ENCODE data around the gene FNBP1. TPM values are rescaled to one million over a fixed set of nuclear protein-coding genes. Genes with fewer than 3 reads are reported as not detected.
"Not testable (repeated sequence)": the region's sequence is repeated elsewhere in the genome, so short reads cannot be mapped to it uniquely, and the experiment has no call there.

The FNBP1 gene
- total and polyA plus RNA-seq, 7 experiments from 2014 or later, result 138 to 207 (median 166) TPM

GRCh38 chr9:130017510-130017909 lies 25.5 kb downstream of the FNBP1 start:
- Mint-ChIP-seq H3K4me3 (peak overlapping the region in 1 of 10 donors; percentile 13), H3K36me3 (peaks cover 0 to 36% (median 21%) of the 10 kb centered on the region in 5 donors), H3K27ac (peak overlapping the region in 8 of 9 donors; percentile 55 to 86 (median 72)), H3K4me1 (peaks cover 18 to 77% (median 65%) of the 10 kb centered on the region in 7 donors)
- ChIA-PET CTCF (interaction anchor here (0.6 to 0.7 kb wide), 2 partner anchors 44 to 73 kb away, joined by 3 read pairs; no protein-coding TSS in a partner anchor), POLR2A (interaction anchor here (1.3 kb wide), 1 partner anchor 54 kb away, joined by 5 read pairs; no protein-coding TSS in a partner anchor)
- H3K27me3 ChIP-seq (ENCODE audit: control insufficient read depth in 2 of 2, insufficient read depth in 2 of 2, low read length in 2 of 2); H3K27me3 Mint-ChIP-seq; intact Hi-C loops (cut with micrococcal nuclease); ATAC-seq; H3K27ac ChIP-seq (ENCODE audit: low read depth, low read length); H3K9me3 Mint-ChIP-seq; DNase-seq; H3K4me3 ChIP-seq (ENCODE audit: low read length); H3K36me3 ChIP-seq (ENCODE audit: control insufficient read depth in 2 of 3, insufficient read depth in 3 of 3, low read length in 3 of 3); H3K9me3 ChIP-seq (ENCODE audit: control insufficient read depth in 2 of 3, low read length in 3 of 3): not testable (repeated sequence)
- peaks cover 12 to 37% of the 10 kb centered on the region in 2 donors for H3K4me1 ChIP-seq (ENCODE audit: control insufficient read depth in 2 of 2, insufficient read depth in 2 of 2, low read length in 2 of 2)

GRCh38 chr9:130017076-130017475 lies 25.9 kb downstream of the FNBP1 start:
- peaks cover 0 to 36% (median 23%) of the 10 kb centered on the region in 5 donors for H3K36me3 Mint-ChIP-seq
- H3K9me3 Mint-ChIP-seq, result peaks cover 0 to 8% (median 2%) of the 10 kb centered on the region in 11 donors
- Histone ChIP-seq H3K9me3 (ENCODE audit: control insufficient read depth in 2 of 3, low read length in 3 of 3) (peaks cover 0 to 7% (median 0%) of the 10 kb centered on the region in 3 experiments), H3K36me3 (ENCODE audit: control insufficient read depth in 2 of 3, insufficient read depth in 3 of 3, low read length in 3 of 3) (peaks cover 0 to 10% (median 0%) of the 10 kb centered on the region in 3 experiments), H3K4me1 (ENCODE audit: control insufficient read depth in 2 of 2, insufficient read depth in 2 of 2, low read length in 2 of 2) (peaks cover 13 to 36% of the 10 kb centered on the region in 2 donors), H3K27me3 (ENCODE audit: control insufficient read depth in 2 of 2, insufficient read depth in 2 of 2, low read length in 2 of 2) (no peaks in the 10 kb centered on the region), H3K27ac (ENCODE audit: low read depth, low read length) (no peak overlapping the region), H3K4me3 (ENCODE audit: low read length) (no peak overlapping the region)
- peak overlapping the region; percentile 55 to 89 (median 78) for H3K27ac Mint-ChIP-seq
- peak overlapping the region in 4 of 10 donors; percentile 1 to 31 (median 16) for H3K4me3 Mint-ChIP-seq
- H3K27me3 Mint-ChIP-seq, result no peaks in the 10 kb centered on the region
- intact Hi-C loops (cut with micrococcal nuclease), result no loop called here
- ChIA-PET CTCF (interaction anchor here (0.7 kb wide), 1 partner anchor 72 kb away, joined by 3 read pairs; no protein-coding TSS in a partner anchor), POLR2A (interaction anchor here (0.9 to 1.3 kb wide), 2 partner anchors 53 to 55 kb away, joined by 3 to 5 read pairs; no protein-coding TSS in a partner anchor)
- DNase-seq, result no peak
- ATAC-seq, result no peak
- peaks cover 16 to 78% (median 65%) of the 10 kb centered on the region in 7 donors for H3K4me1 Mint-ChIP-seq

GRCh38 chr9:130015353-130016019 lies 27.5 kb downstream of the FNBP1 start:
- POLR2A ChIA-PET, result no interaction called here
- Histone ChIP-seq H3K4me3 (ENCODE audit: low read length) (no peak overlapping the region), H3K27ac (ENCODE audit: low read depth, low read length) (no peak overlapping the region), H3K4me1 (ENCODE audit: control insufficient read depth in 2 of 2, insufficient read depth in 2 of 2, low read length in 2 of 2) (peaks cover 12 to 26% of the 10 kb centered on the region in 2 donors), H3K27me3 (ENCODE audit: control insufficient read depth in 2 of 2, insufficient read depth in 2 of 2, low read length in 2 of 2) (no peaks in the 10 kb centered on the region), H3K9me3 (ENCODE audit: control insufficient read depth in 2 of 3, low read length in 3 of 3) (peaks cover 0 to 7% (median 0%) of the 10 kb centered on the region in 3 experiments), H3K36me3 (ENCODE audit: control insufficient read depth in 2 of 3, insufficient read depth in 3 of 3, low read length in 3 of 3) (peaks cover 0 to 10% (median 0%) of the 10 kb centered on the region in 3 experiments)
- intact Hi-C loops (cut with micrococcal nuclease), result no loop called here
- DNase-seq (no peak), ATAC-seq (no peak)
- H3K9me3 Mint-ChIP-seq, result peaks cover 0 to 8% (median 2%) of the 10 kb centered on the region in 11 donors
- peaks cover 4 to 46% (median 24%) of the 10 kb centered on the region in 5 donors for H3K36me3 Mint-ChIP-seq
- peaks cover 24 to 77% (median 66%) of the 10 kb centered on the region in 7 donors for H3K4me1 Mint-ChIP-seq
- H3K4me3 Mint-ChIP-seq, result no peak overlapping the region
- CTCF ChIA-PET, result no interaction called here
- H3K27ac Mint-ChIP-seq, result peak overlapping the region in 4 of 9 donors; percentile 20 to 86 (median 42)
- no peaks in the 10 kb centered on the region for H3K27me3 Mint-ChIP-seq

- Mint-ChIP-seq H3K36me3 (peaks cover 4 to 46% (median 24%) of the 10 kb centered on the region in 5 donors), H3K27me3 (no peaks in the 10 kb centered on the region), H3K4me1 (peaks cover 38 to 83% (median 70%) of the 10 kb centered on the region in 7 donors), H3K4me3 (peak overlapping the region in 2 of 10 donors; percentile 4 to 36), H3K27ac (peak overlapping the region in 8 of 9 donors; percentile 13 to 92 (median 68)), H3K9me3 (peaks cover 0 to 8% (median 2%) of the 10 kb centered on the region in 11 donors)
- ChIA-PET CTCF (no interaction called here), POLR2A (interaction anchor here (0.7 to 1.2 kb wide), 3 partner anchors 8 to 27 kb away, joined by 3 read pairs; no protein-coding TSS in a partner anchor)
- Histone ChIP-seq H3K9me3 (ENCODE audit: control insufficient read depth in 2 of 3, low read length in 3 of 3) (peaks cover 0 to 7% (median 0%) of the 10 kb centered on the region in 3 experiments), H3K4me1 (ENCODE audit: control insufficient read depth in 2 of 2, insufficient read depth in 2 of 2, low read length in 2 of 2) (peaks cover 26 to 29% of the 10 kb centered on the region in 2 donors), H3K36me3 (ENCODE audit: control insufficient read depth in 2 of 3, insufficient read depth in 3 of 3, low read length in 3 of 3) (peaks cover 0 to 10% (median 0%) of the 10 kb centered on the region in 3 experiments), H3K4me3 (ENCODE audit: low read length) (no peak overlapping the region), H3K27ac (ENCODE audit: low read depth, low read length) (no peak overlapping the region), H3K27me3 (ENCODE audit: control insufficient read depth in 2 of 2, insufficient read depth in 2 of 2, low read length in 2 of 2) (no peaks in the 10 kb centered on the region)
- DNase-seq (no peak), ATAC-seq (no peak)
- intact Hi-C loops (cut with micrococcal nuclease), result loop anchor here in 1 of 2 donors (2.0 kb wide), 2 partner anchors 15 to 19 kb away; no protein-coding TSS in a partner anchor
Observed at GRCh38 chr9:130013326-130013725, 29.7 kb downstream of the FNBP1 start.

- peak overlapping the region; percentile 78 to 96 (median 86) for H3K27ac Mint-ChIP-seq
- H3K4me3 ChIP-seq (ENCODE audit: low read length), result no peak overlapping the region
- ATAC-seq (peak; percentile 83), DNase-seq (peak in 3 of 9 donors; percentile 28 to 85 (median 59))
- peak overlapping the region; percentile 15 to 76 (median 42) for H3K4me3 Mint-ChIP-seq
- ChIA-PET POLR2A (interaction anchor here (0.6 to 1.5 kb wide), 2 partner anchors 13 to 18 kb away, joined by 3 to 8 read pairs; no protein-coding TSS in a partner anchor), CTCF (interaction anchor here (0.6 to 1.0 kb wide), 5 partner anchors 24 to 213 kb away, joined by 3 to 4 read pairs (median 3); no protein-coding TSS in a partner anchor)
- no peaks in the 10 kb centered on the region for H3K27me3 ChIP-seq (ENCODE audit: control insufficient read depth in 2 of 2, insufficient read depth in 2 of 2, low read length in 2 of 2)
- peaks cover 4 to 36% (median 15%) of the 10 kb centered on the region in 5 donors for H3K36me3 Mint-ChIP-seq
- peaks cover 33 to 49% of the 10 kb centered on the region in 2 donors for H3K4me1 ChIP-seq (ENCODE audit: control insufficient read depth in 2 of 2, insufficient read depth in 2 of 2, low read length in 2 of 2)
- H3K9me3 ChIP-seq (ENCODE audit: control insufficient read depth in 2 of 3, low read length in 3 of 3), result no peaks in the 10 kb centered on the region
- peaks cover 55 to 93% (median 72%) of the 10 kb centered on the region in 7 donors for H3K4me1 Mint-ChIP-seq
- H3K27me3 Mint-ChIP-seq, result no peaks in the 10 kb centered on the region
- H3K9me3 Mint-ChIP-seq, result peaks cover 0 to 3% (median 0%) of the 10 kb centered on the region in 11 donors
- H3K36me3 ChIP-seq (ENCODE audit: control insufficient read depth in 2 of 3, insufficient read depth in 3 of 3, low read length in 3 of 3), result no peaks in the 10 kb centered on the region
- intact Hi-C loops (cut with micrococcal nuclease), result loop anchor here in 1 of 2 donors (1.0 kb wide), 1 partner anchor 10 kb away; no protein-coding TSS in a partner anchor
- peak overlapping the region; percentile 76 for H3K27ac ChIP-seq (ENCODE audit: low read depth, low read length)
Observed at GRCh38 chr9:130010151-130010988, 32.6 kb downstream of the FNBP1 start.

GRCh38 chr9:130009546-130009945 lies 33.4 kb downstream of the FNBP1 start:
- H3K4me3 ChIP-seq (ENCODE audit: low read length); intact Hi-C loops (cut with micrococcal nuclease); DNase-seq; ATAC-seq; H3K36me3 ChIP-seq (ENCODE audit: control insufficient read depth in 2 of 3, insufficient read depth in 3 of 3, low read length in 3 of 3); CTCF ChIA-PET; H3K27me3 ChIP-seq (ENCODE audit: control insufficient read depth in 2 of 2, insufficient read depth in 2 of 2, low read length in 2 of 2); H3K27me3 Mint-ChIP-seq; H3K9me3 ChIP-seq (ENCODE audit: control insufficient read depth in 2 of 3, low read length in 3 of 3); H3K9me3 Mint-ChIP-seq: not testable (repeated sequence)
- peaks cover 33 to 49% of the 10 kb centered on the region in 2 donors for H3K4me1 ChIP-seq (ENCODE audit: control insufficient read depth in 2 of 2, insufficient read depth in 2 of 2, low read length in 2 of 2)
- peak overlapping the region; percentile 76 for H3K27ac ChIP-seq (ENCODE audit: low read depth, low read length)
- peak overlapping the region; percentile 78 to 96 (median 86) for H3K27ac Mint-ChIP-seq
- H3K4me1 Mint-ChIP-seq, result peaks cover 55 to 86% (median 72%) of the 10 kb centered on the region in 7 donors
- H3K36me3 Mint-ChIP-seq, result peaks cover 4 to 32% (median 15%) of the 10 kb centered on the region in 5 donors
- H3K4me3 Mint-ChIP-seq, result peak overlapping the region in 5 of 10 donors; percentile 4 to 59 (median 16)
- POLR2A ChIA-PET, result interaction anchor here (0.9 to 1.6 kb wide), 3 partner anchors 14 to 121 kb away, joined by 4 to 8 read pairs (median 5); no protein-coding TSS in a partner anchor

All from naive thymus-derived CD4-positive, alpha-beta T cell (primary cell).